HFFc6 (cell line): ENCODE results near the gene OPCML. TPM values are rescaled to one million over a fixed set of nuclear protein-coding genes. Genes with fewer than 3 reads are reported as not detected.

Experiments used
- DNase-seq: peaks from one replicate; pipeline ENCODE4 v3.0.0-alpha.2; 2018
- H3K27ac Mint-ChIP-seq: 2 replicates; pipeline ENCODE4 v1.8.0; 2020; ENCODE audit warnings: mild to moderate bottlenecking, mixed read lengths
- H3K27me3 Mint-ChIP-seq: 2 replicates; pipeline ENCODE4 v1.8.0; 2021; ENCODE audit warnings: mild to moderate bottlenecking, moderate library complexity, mixed read lengths; ENCODE audit not compliant: insufficient read depth
- H3K36me3 Mint-ChIP-seq: 2 replicates; pipeline ENCODE4 v1.8.0; 2021; ENCODE audit warnings: low read depth, mixed read lengths
- H3K4me1 Mint-ChIP-seq: 2 replicates; pipeline ENCODE4 v1.8.0; 2020; ENCODE audit warnings: low read depth, mixed read lengths
- H3K4me3 Mint-ChIP-seq: 2 replicates; pipeline ENCODE4 v1.8.0; 2020; ENCODE audit warnings: mild to moderate bottlenecking, moderate library complexity, mixed read lengths
- H3K9me3 Mint-ChIP-seq: 2 replicates; pipeline ENCODE4 v1.8.0; 2020; ENCODE audit warnings: mild to moderate bottlenecking, mixed read lengths
- CTCF ChIP-seq: fragments of 200-600 bp; sonication (generic); IDR thresholded peaks from 2 replicates; pipeline ENCODE4 v1.5.0; 2021; ENCODE audit warnings: antibody characterized with exemption, mild to moderate bottlenecking
- total RNA-seq, 6 experiments: library from RNA; stranded (reverse); fragmentation: NEBNext Ultra II Directional; extraction: Animal tissue kit (Norgen Biotek cat#: 25700); gene quantifications; 2 replicates in 1 of 6; 3 replicates in 5 of 6; pipeline ENCODE4 v1.2.3, GENCODE V29; 2021

The OPCML gene
- total RNA-seq, 6 experiments from 2014 or later: 0.11 to 1.7 (median 0.33) TPM

DNA sequence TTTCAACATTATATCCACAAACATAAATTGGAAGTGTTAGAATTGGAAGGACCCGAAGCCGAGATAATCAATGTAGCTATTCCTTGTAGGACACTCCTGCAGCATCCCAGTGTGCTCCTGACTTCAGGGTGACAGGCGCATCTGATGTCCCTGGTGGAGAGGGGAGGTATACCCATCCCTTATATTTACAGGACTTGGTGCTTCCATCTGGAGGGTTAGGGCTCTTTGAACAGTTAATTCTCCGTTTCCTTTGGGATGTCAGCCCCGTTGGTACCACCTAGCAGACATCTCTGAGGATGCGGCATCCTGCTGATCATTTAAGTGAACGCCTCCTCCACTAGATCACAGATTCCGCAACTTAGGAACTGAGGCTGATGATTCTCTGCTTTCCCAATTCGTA lies 451.3 kb downstream of the OPCML start:
- 0 out of 2 replicates have a peak, but pooled peaks have one; percentile 15 for TF ChIP-seq CTCF
- H3K27me3 Mint-ChIP-seq: peaks cover 28% of the 10 kb centered on the region

GRCh38 chr11:133078591-133079404 lies 453.5 kb downstream of the OPCML start:
- H3K27me3 Mint-ChIP-seq: peaks cover 25% of the 10 kb centered on the region
- no peak overlapping the region for H3K4me3 Mint-ChIP-seq

More for the DNA sequence above, 451.3 kb downstream of the OPCML start:
- H3K9me3 Mint-ChIP-seq: no peaks in the 10 kb centered on the region
- H3K4me3 Mint-ChIP-seq: no peak overlapping the region
- H3K27ac Mint-ChIP-seq: no peak overlapping the region
- H3K36me3 Mint-ChIP-seq: no peaks in the 10 kb centered on the region
- no peak for DNase-seq
- H3K4me1 Mint-ChIP-seq: no peaks in the 10 kb centered on the region

DNA sequence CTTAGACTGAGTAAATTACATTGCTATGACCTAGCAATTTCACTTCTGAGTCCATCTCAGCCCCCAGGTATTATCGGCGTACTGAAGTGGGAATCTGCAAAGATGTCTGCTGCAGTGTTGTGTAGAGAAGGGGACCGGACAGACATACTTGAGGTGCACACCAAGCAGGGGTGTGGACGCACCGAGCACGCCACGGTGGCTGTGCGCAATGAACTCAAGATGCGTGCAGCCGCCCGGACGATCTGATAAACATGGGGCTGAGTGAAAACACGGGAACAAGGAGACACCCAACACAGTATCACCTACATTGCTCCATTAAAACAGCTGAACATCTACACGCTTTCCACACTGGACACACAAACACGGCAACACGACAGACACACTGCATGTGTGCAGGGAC lies 454.3 kb downstream of the OPCML start:
- Mint-ChIP-seq H3K27me3 (peaks cover 23% of the 10 kb centered on the region), H3K4me3 (no peak overlapping the region), H3K36me3 (no peaks in the 10 kb centered on the region), H3K9me3 (no peaks in the 10 kb centered on the region), H3K4me1 (no peaks in the 10 kb centered on the region), H3K27ac (no peak overlapping the region)
- DNase-seq: no peak
- TF ChIP-seq CTCF: no peak

More at GRCh38 chr11:133078591-133079404, 453.5 kb downstream of the OPCML start:
- H3K36me3 Mint-ChIP-seq: no peaks in the 10 kb centered on the region
- peak; percentile 87 for TF ChIP-seq CTCF
- no peak overlapping the region for H3K27ac Mint-ChIP-seq
- peak; percentile 30 for DNase-seq
- no peaks in the 10 kb centered on the region for H3K9me3 Mint-ChIP-seq
- no peaks in the 10 kb centered on the region for H3K4me1 Mint-ChIP-seq

DNA sequence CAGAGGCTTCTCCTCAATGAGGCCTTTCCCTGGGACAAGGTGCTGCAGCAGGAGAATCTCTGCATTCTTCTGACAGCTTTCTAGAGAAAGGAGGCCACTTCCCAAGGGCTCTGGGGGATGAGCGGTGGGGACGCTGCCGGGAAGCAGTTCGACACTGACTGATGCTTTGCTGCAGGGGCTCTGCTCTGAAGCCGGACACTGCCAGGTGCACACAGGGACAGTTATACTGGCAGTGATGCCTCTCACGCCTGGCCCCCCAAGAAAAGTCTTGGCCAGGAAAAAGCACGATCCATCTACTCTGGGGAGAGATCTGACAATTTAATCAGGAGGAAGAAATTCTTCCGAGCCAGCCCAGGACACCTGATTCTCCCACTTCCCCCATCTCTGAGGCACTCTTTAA lies 456.9 kb downstream of the OPCML start:
- H3K4me3 Mint-ChIP-seq: no peak overlapping the region
- no peak for TF ChIP-seq CTCF
- H3K27me3 Mint-ChIP-seq: peaks cover 20% of the 10 kb centered on the region
- H3K4me1 Mint-ChIP-seq: no peaks in the 10 kb centered on the region; the same call in 1 of the 2 replicates
- no peak overlapping the region for H3K27ac Mint-ChIP-seq
- no peaks in the 10 kb centered on the region for H3K9me3 Mint-ChIP-seq
- H3K36me3 Mint-ChIP-seq: no peaks in the 10 kb centered on the region
- no peak for DNase-seq

DNA sequence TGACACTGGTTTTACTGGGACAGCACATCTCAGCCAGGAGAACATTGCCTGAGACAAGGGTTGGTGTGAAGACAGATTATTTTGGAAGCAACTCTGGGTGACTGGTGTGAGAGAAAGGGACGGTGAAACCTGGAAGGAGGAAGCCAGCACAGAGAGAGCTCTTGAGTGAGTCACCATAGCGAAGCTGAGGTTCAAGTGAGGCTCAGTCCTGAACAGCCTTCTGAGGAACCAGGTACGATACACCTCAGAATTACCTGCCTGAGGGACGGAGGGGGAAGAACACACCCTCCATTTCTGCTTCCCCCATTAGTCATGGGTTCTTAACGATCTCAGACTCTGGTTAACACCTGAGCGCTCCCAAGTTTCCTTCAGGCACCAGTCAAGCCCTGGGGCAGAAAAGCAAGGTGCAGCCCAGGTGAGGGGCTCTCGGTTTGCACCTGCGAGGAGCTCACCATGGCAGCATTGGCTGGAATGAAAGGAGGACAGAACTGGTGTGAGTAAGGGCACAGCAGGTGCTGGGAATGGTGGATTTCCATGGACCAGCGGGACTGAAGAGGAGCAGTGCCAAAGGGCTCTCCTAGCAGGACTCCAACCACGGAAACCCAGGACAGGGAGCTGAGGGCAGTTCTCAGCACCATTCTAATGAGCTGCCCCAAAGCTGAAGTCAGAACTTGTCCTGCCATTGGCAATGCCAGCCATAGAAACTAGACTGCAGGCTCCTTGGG lies 459.3 kb downstream of the OPCML start:
- 0 out of 2 replicates have a peak, but pooled peaks cover 3% of the 10 kb centered on the region for H3K9me3 Mint-ChIP-seq

More for the DNA sequence above, 459.3 kb downstream of the OPCML start:
- Mint-ChIP-seq H3K27ac (no peak overlapping the region), H3K36me3 (no peaks in the 10 kb centered on the region), H3K4me1 (no peaks in the 10 kb centered on the region; the same call in 1 of the 2 replicates), H3K27me3 (peaks cover 20% of the 10 kb centered on the region), H3K4me3 (no peak overlapping the region)
- TF ChIP-seq CTCF: no peak
- DNase-seq: no peak
